ENCODE measurements around the gene PPIH.

PPIH gene

GRCh38 chr1:42660907-42661500 lies 2.8 kb downstream of the PPIH start:
- no peak for TF ChIP-seq POLR2AphosphoS5 (IDR thresholded peaks at IDR 0.05; ENCODE audit: low read depth, low read length)
- TF ChIP-seq POLR2A (IDR thresholded peaks at IDR 0.05; ENCODE audit: low read depth, low read length): no peak
- no peak for TF ChIP-seq SPI1 (IDR thresholded peaks at IDR 0.05; ENCODE audit: low read depth, low read length)
- no peak for TF ChIP-seq TAF1 (IDR thresholded peaks at IDR 0.05; ENCODE audit: low read depth, low read length)
- TF ChIP-seq PAX5 (IDR thresholded peaks at IDR 0.05; ENCODE audit: insufficient read depth, low read length, severe bottlenecking): no peak
- no peak for TF ChIP-seq POU2F2 (IDR thresholded peaks at IDR 0.05; ENCODE audit: low read depth, low read length)
- peak; percentile 13 for DNase-seq (ENCODE audit: insufficient read length, low spot score)
- FAIRE-seq: no peak

- no peak for TF ChIP-seq SPI1 (IDR thresholded peaks at IDR 0.05; ENCODE audit: low read depth, low read length)
- no peak for TF ChIP-seq POLR2A (IDR thresholded peaks at IDR 0.05; ENCODE audit: low read depth, low read length)
- no peak for TF ChIP-seq POLR2AphosphoS5 (IDR thresholded peaks at IDR 0.05; ENCODE audit: low read depth, low read length)
- TF ChIP-seq PAX5 (IDR thresholded peaks at IDR 0.05; ENCODE audit: insufficient read depth, low read length, severe bottlenecking): no peak
- TF ChIP-seq POU2F2 (IDR thresholded peaks at IDR 0.05; ENCODE audit: low read depth, low read length): no peak
- TF ChIP-seq TAF1 (IDR thresholded peaks at IDR 0.05; ENCODE audit: low read depth, low read length): no peak
- FAIRE-seq (no peak), DNase-seq (ENCODE audit: insufficient read length, low spot score) (no peak)
Measured at GRCh38 chr1:42669936-42670335, 11.7 kb downstream of the PPIH start.

GRCh38 chr1:42670425-42670824 lies 12.2 kb downstream of the PPIH start:
- FAIRE-seq: no peak
- TF ChIP-seq SPI1 (IDR thresholded peaks at IDR 0.05; ENCODE audit: low read depth, low read length): no peak
- TF ChIP-seq POU2F2 (IDR thresholded peaks at IDR 0.05; ENCODE audit: low read depth, low read length): no peak
- DNase-seq (ENCODE audit: insufficient read length, low spot score): no peak

GRCh38 chr1:42674214-42674613 lies 16.0 kb downstream of the PPIH start:
- TF ChIP-seq POLR2A (IDR thresholded peaks at IDR 0.05; ENCODE audit: low read depth, low read length) (no peak), POLR2AphosphoS5 (IDR thresholded peaks at IDR 0.05; ENCODE audit: low read depth, low read length) (no peak), TAF1 (IDR thresholded peaks at IDR 0.05; ENCODE audit: low read depth, low read length) (no peak), PAX5 (IDR thresholded peaks at IDR 0.05; ENCODE audit: insufficient read depth, low read length, severe bottlenecking) (no peak), POU2F2 (IDR thresholded peaks at IDR 0.05; ENCODE audit: low read depth, low read length) (no peak), SPI1 (IDR thresholded peaks at IDR 0.05; ENCODE audit: low read depth, low read length) (no peak)
- DNase-seq (ENCODE audit: insufficient read length, low spot score) (no peak), FAIRE-seq (no peak)

GRCh38 chr1:42674682-42675081 lies 16.5 kb downstream of the PPIH start:
- no peak for FAIRE-seq
- TF ChIP-seq POU2F2 (IDR thresholded peaks at IDR 0.05; ENCODE audit: low read depth, low read length) (no peak), PAX5 (IDR thresholded peaks at IDR 0.05; ENCODE audit: insufficient read depth, low read length, severe bottlenecking) (no peak), POLR2AphosphoS5 (IDR thresholded peaks at IDR 0.05; ENCODE audit: low read depth, low read length) (no peak), POLR2A (IDR thresholded peaks at IDR 0.05; ENCODE audit: low read depth, low read length) (no peak), SPI1 (IDR thresholded peaks at IDR 0.05; ENCODE audit: low read depth, low read length) (no peak), TAF1 (IDR thresholded peaks at IDR 0.05; ENCODE audit: low read depth, low read length) (no peak)
- DNase-seq (ENCODE audit: insufficient read length, low spot score): no peak

- no peak for TF ChIP-seq SPI1 (IDR thresholded peaks at IDR 0.05; ENCODE audit: low read depth, low read length)
- FAIRE-seq (no peak), DNase-seq (ENCODE audit: insufficient read length, low spot score) (no peak)
Measured at GRCh38 chr1:42675467-42675866, 17.2 kb downstream of the PPIH start.

- FAIRE-seq: no peak
- DNase-seq (ENCODE audit: insufficient read length, low spot score): no peak
- no peak for TF ChIP-seq POLR2AphosphoS5 (IDR thresholded peaks at IDR 0.05; ENCODE audit: low read depth, low read length)
- TF ChIP-seq PAX5 (IDR thresholded peaks at IDR 0.05; ENCODE audit: insufficient read depth, low read length, severe bottlenecking): no peak
- no peak for TF ChIP-seq POLR2A (IDR thresholded peaks at IDR 0.05; ENCODE audit: low read depth, low read length)
- no peak for TF ChIP-seq POU2F2 (IDR thresholded peaks at IDR 0.05; ENCODE audit: low read depth, low read length)
- TF ChIP-seq TAF1 (IDR thresholded peaks at IDR 0.05; ENCODE audit: low read depth, low read length): no peak
- no peak for TF ChIP-seq SPI1 (IDR thresholded peaks at IDR 0.05; ENCODE audit: low read depth, low read length)
Measured at GRCh38 chr1:42676534-42677087, 18.4 kb downstream of the PPIH start.

GRCh38 chr1:42679364-42679983 lies 21.3 kb downstream of the PPIH start:
- no peak for TF ChIP-seq POLR2A (IDR thresholded peaks at IDR 0.05; ENCODE audit: low read depth, low read length)
- TF ChIP-seq SPI1 (IDR thresholded peaks at IDR 0.05; ENCODE audit: low read depth, low read length): no peak
- TF ChIP-seq POU2F2 (IDR thresholded peaks at IDR 0.05; ENCODE audit: low read depth, low read length): no peak
- no peak for TF ChIP-seq TAF1 (IDR thresholded peaks at IDR 0.05; ENCODE audit: low read depth, low read length)
- no peak for TF ChIP-seq PAX5 (IDR thresholded peaks at IDR 0.05; ENCODE audit: insufficient read depth, low read length, severe bottlenecking)
- no peak for TF ChIP-seq POLR2AphosphoS5 (IDR thresholded peaks at IDR 0.05; ENCODE audit: low read depth, low read length)
- no peak for DNase-seq (ENCODE audit: insufficient read length, low spot score)
- no peak for FAIRE-seq

- FAIRE-seq: no peak
- no peak for DNase-seq (ENCODE audit: insufficient read length, low spot score)
Measured at GRCh38 chr1:42680055-42680454, 21.8 kb downstream of the PPIH start.

More at GRCh38 chr1:42680055-42680454, 21.8 kb downstream of the PPIH start:
- TF ChIP-seq PAX5 (IDR thresholded peaks at IDR 0.05; ENCODE audit: insufficient read depth, low read length, severe bottlenecking) (no peak), POU2F2 (IDR thresholded peaks at IDR 0.05; ENCODE audit: low read depth, low read length) (no peak), POLR2A (IDR thresholded peaks at IDR 0.05; ENCODE audit: low read depth, low read length) (no peak), TAF1 (IDR thresholded peaks at IDR 0.05; ENCODE audit: low read depth, low read length) (no peak), POLR2AphosphoS5 (IDR thresholded peaks at IDR 0.05; ENCODE audit: low read depth, low read length) (no peak), SPI1 (IDR thresholded peaks at IDR 0.05; ENCODE audit: low read depth, low read length) (no peak)

Data from GM12891 (cell line).